ENCODE results near the gene AHRR.
"Not testable (repeated sequence)": the region's sequence is repeated elsewhere in the genome, so short reads cannot be mapped to it uniquely, and the experiment has no call there.

GRCh38 chr5:384576-384975 lies 63.1 kb downstream of the AHRR start:
- TF ChIP-seq REST (IDR thresholded peaks at IDR 0.05; ENCODE audit: low read depth, low read length); HCFC1 (IDR thresholded peaks at IDR 0.05; ENCODE audit: low read length); RAD21 (IDR thresholded peaks at IDR 0.05; ENCODE audit: insufficient read depth, low read depth, low read length); ELK1 (IDR thresholded peaks at IDR 0.05; ENCODE audit: low read depth, low read length); SMAD1 (IDR thresholded peaks at IDR 0.05; ENCODE audit: low read depth, partially characterized antibody); E2F4 (IDR thresholded peaks at IDR 0.05; ENCODE audit: low read depth, low read length); CTCF (IDR thresholded peaks at IDR 0.05 in 2 of 3, conservative IDR thresholded peaks at IDR 0.05 in 1 of 3; ENCODE audit: control insufficient read depth in 2 of 3, extremely low read depth in 1 of 3, insufficient read depth in 1 of 3, low read depth in 3 of 3, low read length in 3 of 3); POU2F2 (IDR thresholded peaks at IDR 0.05; ENCODE audit: borderline replicate concordance, low read depth, low read length); POLR2A (IDR thresholded peaks at IDR 0.05; ENCODE audit: low read depth, low read length); GABPA (IDR thresholded peaks at IDR 0.05; ENCODE audit: low read depth); CREB1 (IDR thresholded peaks at IDR 0.05; ENCODE audit: low read depth); FOXK2 (IDR thresholded peaks at IDR 0.05): not testable (repeated sequence)

All from GM12878 (cell line).